ENCODE measurements around the gene POGK.

GRCh38 chr1:166884971-166885370 is 45.7 kb downstream of the POGK start:
- TF ChIP-seq CTCF (IDR thresholded peaks at IDR 0.05; ENCODE audit: poor library complexity, severe bottlenecking) (no peak), RAD21 (conservative IDR thresholded peaks at IDR 0.05) (no peak), EZH2 (IDR thresholded peaks at IDR 0.05; ENCODE audit: borderline replicate concordance, insufficient read depth, low read length, poor library complexity, severe bottlenecking) (no peak), TAF1 (IDR thresholded peaks at IDR 0.05; ENCODE audit: low read depth) (no peak), SMC3 (conservative IDR thresholded peaks at IDR 0.05; ENCODE audit: poor library complexity) (no peak), POLR2AphosphoS5 (IDR thresholded peaks at IDR 0.05) (no peak), REST (IDR thresholded peaks at IDR 0.05; ENCODE audit: borderline replicate concordance) (no peak), MXI1 (conservative IDR thresholded peaks at IDR 0.05; ENCODE audit: poor library complexity, severe bottlenecking) (no peak)
